CD4-positive, alpha-beta T cell treated with Interleukin-17A for 4 hours (primary cell): ENCODE results near the gene GRPR.
"Not testable (repeated sequence)": the region's sequence is repeated elsewhere in the genome, so short reads cannot be mapped to it uniquely, and the experiment has no call there.

Source experiments
- DNase-seq: peaks from one replicate; pipeline ENCODE4 v3.0.0-alpha.2; 2020; ENCODE audit warnings: mixed read lengths

The GRPR gene

GRCh38 chrX:16138108-16138427 is 14.7 kb downstream of the GRPR start:
- DNase-seq = no peak

- no peak for DNase-seq
Measured at GRCh38 chrX:16140448-16140847, 17.1 kb downstream of the GRPR start.

GRCh38 chrX:16140983-16141382 is 17.6 kb downstream of the GRPR start:
- DNase-seq = no peak

- no peak for DNase-seq
Measured at GRCh38 chrX:16141422-16142245, 18.3 kb downstream of the GRPR start.

GRCh38 chrX:16142246-16142558 is 18.8 kb downstream of the GRPR start:
- no peak for DNase-seq

- DNase-seq = no peak
Measured at GRCh38 chrX:16143968-16144367, 20.6 kb downstream of the GRPR start.

GRCh38 chrX:16144420-16144819 is 21.1 kb downstream of the GRPR start:
- no peak for DNase-seq

GRCh38 chrX:16145093-16145492 is 21.7 kb downstream of the GRPR start:
- DNase-seq = not testable (repeated sequence)

GRCh38 chrX:16145656-16146055 is 22.3 kb downstream of the GRPR start:
- no peak for DNase-seq

- DNase-seq = no peak
Measured at GRCh38 chrX:16148896-16149295, 25.5 kb downstream of the GRPR start.

GRCh38 chrX:16155581-16156096 is 32.3 kb downstream of the GRPR start:
- DNase-seq = no peak

GRCh38 chrX:16156692-16157331 is 33.4 kb downstream of the GRPR start:
- no peak for DNase-seq

GRCh38 chrX:16160729-16161128 is 37.4 kb downstream of the GRPR start:
- DNase-seq = no peak

GRCh38 chrX:16161173-16161572 is 37.8 kb downstream of the GRPR start:
- DNase-seq = not testable (repeated sequence)

GRCh38 chrX:16162391-16162790 is 39.0 kb downstream of the GRPR start:
- no peak for DNase-seq

GRCh38 chrX:16164748-16165147 is 41.4 kb downstream of the GRPR start:
- no peak for DNase-seq

- DNase-seq = no peak
Measured at GRCh38 chrX:16167181-16167580, 43.8 kb downstream of the GRPR start, which contains the start of gene MAGEB17. MAGEB17 (plus strand) TSS chrX:16167481; CDS start chrX:16170383, 2,902 bp downstream.

GRCh38 chrX:16171039-16171438 is 47.7 kb downstream of the GRPR start:
- DNase-seq = no peak

- no peak for DNase-seq
Measured at GRCh38 chrX:16171944-16172343, 48.6 kb downstream of the GRPR start.

- DNase-seq = no peak
Measured at GRCh38 chrX:16172391-16172790, 49.0 kb downstream of the GRPR start.

- no peak for DNase-seq
Measured at GRCh38 chrX:16175329-16176061, 52.1 kb downstream of the GRPR start.

- DNase-seq = no peak
Measured at GRCh38 chrX:16177260-16177659, 53.9 kb downstream of the GRPR start.

GRCh38 chrX:16183843-16184242 is 60.5 kb downstream of the GRPR start:
- not testable (repeated sequence) for DNase-seq

- DNase-seq = no peak
Measured at GRCh38 chrX:16185725-16186136, 62.4 kb downstream of the GRPR start.
